Activated naive CD8-positive, alpha-beta T cell treated with anti-CD3 and anti-CD28 coated beads for 36 hours (primary cell): ENCODE measurements around the gene VDAC1. TPM values are rescaled to one million over a fixed set of nuclear protein-coding genes. Genes with fewer than 3 reads are reported as not detected.

Experiments
- DNase-seq: peaks from one replicate; pipeline ENCODE4 v3.0.0; 2021
- H3K27ac Mint-ChIP-seq: one replicate; pipeline ENCODE4 v1.8.0; 2022; ENCODE audit warnings: mild to moderate bottlenecking, moderate library complexity, mixed read lengths
- H3K27me3 Mint-ChIP-seq: one replicate; pipeline ENCODE4 v1.8.0; 2022; ENCODE audit warnings: mild to moderate bottlenecking, mixed read lengths
- H3K36me3 Mint-ChIP-seq: one replicate; pipeline ENCODE4 v1.8.0; 2021; ENCODE audit warnings: mild to moderate bottlenecking, mixed read lengths
- H3K4me1 Mint-ChIP-seq: one replicate; pipeline ENCODE4 v1.8.0; 2021; ENCODE audit warnings: mixed read lengths
- H3K4me3 Mint-ChIP-seq: one replicate; pipeline ENCODE4 v1.8.0; 2022; ENCODE audit warnings: mild to moderate bottlenecking, moderate library complexity, mixed read lengths
- H3K9me3 Mint-ChIP-seq: one replicate; pipeline ENCODE4 v1.8.0; 2022; ENCODE audit warnings: mixed read lengths
- total RNA-seq, 2 experiments: library from RNA; stranded (reverse); gene quantifications; one replicate each; pipeline ENCODE4 v1.2.3, GENCODE V29; 2021

Gene VDAC1
- total RNA-seq, 2 experiments from 2014 or later = 539 to 540 TPM

GRCh38 chr5:133926489-133927299 lies 78.1 kb downstream of the VDAC1 start:
- H3K4me1 Mint-ChIP-seq = peaks cover 55% of the 10 kb centered on the region
- no peak overlapping the region for H3K27ac Mint-ChIP-seq
- no peak for DNase-seq
- no peak overlapping the region for H3K4me3 Mint-ChIP-seq
- no peaks in the 10 kb centered on the region for H3K27me3 Mint-ChIP-seq
- H3K9me3 Mint-ChIP-seq = no peaks in the 10 kb centered on the region
- H3K36me3 Mint-ChIP-seq = no peaks in the 10 kb centered on the region

DNA sequence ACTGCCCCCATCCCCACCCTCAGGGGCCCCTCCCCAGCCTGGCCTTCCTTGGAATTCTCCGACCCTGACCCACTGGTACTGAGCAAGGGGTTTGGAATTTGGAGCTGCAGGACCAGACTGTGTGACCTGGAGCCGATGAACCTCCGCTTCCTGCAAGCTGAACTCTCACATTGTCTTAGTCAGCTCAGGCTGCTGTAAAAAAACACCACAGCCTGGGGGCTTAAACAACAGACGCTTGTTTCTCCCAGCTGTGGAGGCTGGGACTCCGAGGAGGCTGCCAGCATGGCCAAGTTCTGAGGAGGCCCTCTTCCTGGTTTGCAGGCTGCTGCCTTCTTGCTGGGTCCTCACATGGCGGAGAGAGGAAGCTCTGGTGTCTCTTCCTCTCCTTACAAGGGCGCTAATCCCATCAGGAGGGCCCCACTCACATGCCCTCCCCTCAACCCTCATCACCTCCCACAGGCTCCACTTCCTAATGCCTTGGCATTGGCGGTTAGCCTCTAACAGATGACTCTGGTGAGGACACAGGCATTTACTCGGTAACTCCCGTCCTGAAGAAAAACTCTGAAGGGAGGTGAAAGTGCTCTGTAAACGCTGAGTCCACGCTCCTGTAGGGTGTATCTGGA lies 78.8 kb downstream of the VDAC1 start:
- H3K36me3 Mint-ChIP-seq = no peaks in the 10 kb centered on the region

GRCh38 chr5:133925269-133925668 lies 79.5 kb downstream of the VDAC1 start:
- no peak for DNase-seq
- H3K9me3 Mint-ChIP-seq = no peaks in the 10 kb centered on the region
- H3K4me1 Mint-ChIP-seq = peaks cover 50% of the 10 kb centered on the region
- no peaks in the 10 kb centered on the region for H3K36me3 Mint-ChIP-seq
- H3K27ac Mint-ChIP-seq = peak overlapping the region; percentile 21
- H3K27me3 Mint-ChIP-seq = no peaks in the 10 kb centered on the region
- no peak overlapping the region for H3K4me3 Mint-ChIP-seq

More for the DNA sequence above, 78.8 kb downstream of the VDAC1 start:
- no peak for DNase-seq
- H3K4me3 Mint-ChIP-seq = no peak overlapping the region
- no peaks in the 10 kb centered on the region for H3K27me3 Mint-ChIP-seq
- H3K4me1 Mint-ChIP-seq = peaks cover 48% of the 10 kb centered on the region
- no peaks in the 10 kb centered on the region for H3K9me3 Mint-ChIP-seq
- no peak overlapping the region for H3K27ac Mint-ChIP-seq

- no peak for DNase-seq
- no peaks in the 10 kb centered on the region for H3K27me3 Mint-ChIP-seq
- H3K4me1 Mint-ChIP-seq = peaks cover 48% of the 10 kb centered on the region
- H3K4me3 Mint-ChIP-seq = no peak overlapping the region
- peak overlapping the region; percentile 28 for H3K27ac Mint-ChIP-seq
- H3K36me3 Mint-ChIP-seq = no peaks in the 10 kb centered on the region
- no peaks in the 10 kb centered on the region for H3K9me3 Mint-ChIP-seq
Measured at GRCh38 chr5:133924221-133924920, 80.4 kb downstream of the VDAC1 start.

DNA sequence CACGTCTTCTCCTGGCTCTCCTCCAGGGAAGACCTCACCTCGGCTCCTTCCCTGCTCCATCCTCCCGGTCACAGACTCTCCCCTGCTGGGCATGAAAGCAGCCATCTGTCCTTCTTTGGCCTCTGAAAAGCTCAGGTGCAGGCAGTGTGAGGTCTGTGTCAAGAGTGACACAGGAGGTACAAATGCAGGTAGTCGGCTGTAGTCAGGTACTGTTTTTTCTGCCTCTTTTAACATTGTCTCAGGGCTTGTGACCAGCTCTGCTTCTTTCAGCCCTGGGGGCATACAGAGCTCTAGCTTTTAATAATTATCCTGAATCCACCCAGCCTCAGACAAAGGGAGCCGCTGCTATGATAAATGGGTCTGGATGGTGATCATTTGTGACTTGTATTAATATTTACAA lies 82.8 kb downstream of the VDAC1 start:
- no peaks in the 10 kb centered on the region for H3K9me3 Mint-ChIP-seq
- H3K27me3 Mint-ChIP-seq = no peaks in the 10 kb centered on the region
- no peak overlapping the region for H3K27ac Mint-ChIP-seq
- no peak for DNase-seq
- H3K36me3 Mint-ChIP-seq = no peaks in the 10 kb centered on the region
- H3K4me1 Mint-ChIP-seq = peaks cover 41% of the 10 kb centered on the region
- no peak overlapping the region for H3K4me3 Mint-ChIP-seq

Other genes starting within 250 kb of the VDAC1 start
- gene C5orf15, start 36.4 kb downstream of the VDAC1 start, total RNA-seq = 10 to 100 TPM; 33.4 to 33.8 TPM
- gene TCF7, start 109.7 kb upstream of the VDAC1 start, total RNA-seq = 10 to 100 TPM; 66.4 to 68.7 TPM
- 100 to 1,000 TPM; 253 to 260 TPM for gene SKP1, start 172.0 kb upstream of the VDAC1 start, total RNA-seq
- gene PPP2CA, start 221.1 kb upstream of the VDAC1 start, total RNA-seq = 100 to 1,000 TPM; 183 to 193 TPM